Measurements from ENCODE around the gene ZNF532. TPM values are rescaled to one million over a fixed set of nuclear protein-coding genes. Genes with fewer than 3 reads are reported as not detected.

Gene ZNF532
- total and polyA plus RNA-seq, 2 of the 13 experiments (the other 11 are each of a cell fraction or from before 2014, with no cell fraction given), result not detected

DNA sequence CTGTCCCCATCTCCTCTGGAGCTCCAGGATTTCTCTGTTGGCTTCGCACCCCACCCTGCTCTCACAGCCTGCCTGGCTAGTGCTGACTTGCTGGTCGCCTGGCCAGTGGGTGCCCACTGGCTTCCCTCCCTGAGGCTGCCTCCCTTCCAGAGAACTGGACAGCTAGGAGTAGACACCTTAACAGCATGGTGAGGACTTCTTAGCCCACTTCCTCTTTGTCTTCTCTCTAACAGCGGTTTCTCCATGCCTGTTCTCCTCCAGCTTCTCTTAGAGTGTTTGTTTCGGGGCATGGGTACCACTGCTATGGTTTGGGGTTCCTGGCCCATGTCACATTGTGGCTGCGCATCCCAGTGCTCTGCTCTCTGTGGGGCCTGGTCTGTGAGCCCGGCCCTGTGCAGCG lies 37.1 kb downstream of the ZNF532 start (continued):
- TF ChIP-seq, protein P1, sequence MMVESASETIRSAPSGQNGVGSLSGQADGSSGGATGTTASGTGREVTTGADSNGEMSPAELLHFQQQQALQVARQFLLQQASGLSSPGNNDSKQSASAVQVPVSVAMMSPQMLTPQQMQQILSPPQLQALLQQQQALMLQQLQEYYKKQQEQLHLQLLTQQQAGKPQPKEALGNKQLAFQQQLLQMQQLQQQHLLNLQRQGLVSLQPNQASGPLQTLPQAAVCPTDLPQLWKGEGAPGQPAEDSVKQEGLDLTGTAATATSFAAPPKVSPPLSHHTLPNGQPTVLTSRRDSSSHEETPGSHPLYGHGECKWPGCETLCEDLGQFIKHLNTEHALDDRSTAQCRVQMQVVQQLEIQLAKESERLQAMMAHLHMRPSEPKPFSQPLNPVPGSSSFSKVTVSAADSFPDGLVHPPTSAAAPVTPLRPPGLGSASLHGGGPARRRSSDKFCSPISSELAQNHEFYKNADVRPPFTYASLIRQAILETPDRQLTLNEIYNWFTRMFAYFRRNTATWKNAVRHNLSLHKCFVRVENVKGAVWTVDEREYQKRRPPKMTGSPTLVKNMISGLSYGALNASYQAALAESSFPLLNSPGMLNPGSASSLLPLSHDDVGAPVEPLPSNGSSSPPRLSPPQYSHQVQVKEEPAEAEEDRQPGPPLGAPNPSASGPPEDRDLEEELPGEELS (CRISPR knock-in tag; IDR thresholded peaks at IDR 0.05), result no peak
- TF ChIP-seq NR2F1 (CRISPR knock-in tag; IDR thresholded peaks at IDR 0.05) (no peak), NFIC (IDR thresholded peaks at IDR 0.05; ENCODE audit: low read length) (no peak), RBFOX2 (IDR thresholded peaks at IDR 0.05; ENCODE audit: low read depth, low read length) (no peak)
- TF ChIP-seq, protein P2, sequence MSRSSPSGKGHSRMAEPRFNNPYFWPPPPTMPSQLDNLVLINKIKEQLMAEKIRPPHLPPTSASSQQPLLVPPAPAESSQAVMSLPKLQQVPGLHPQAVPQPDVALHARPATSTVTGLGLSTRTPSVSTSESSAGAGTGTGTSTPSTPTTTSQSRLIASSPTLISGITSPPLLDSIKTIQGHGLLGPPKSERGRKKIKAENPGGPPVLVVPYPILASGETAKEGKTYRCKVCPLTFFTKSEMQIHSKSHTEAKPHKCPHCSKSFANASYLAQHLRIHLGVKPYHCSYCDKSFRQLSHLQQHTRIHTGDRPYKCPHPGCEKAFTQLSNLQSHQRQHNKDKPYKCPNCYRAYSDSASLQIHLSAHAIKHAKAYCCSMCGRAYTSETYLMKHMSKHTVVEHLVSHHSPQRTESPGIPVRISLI (CRISPR knock-in tag; IDR thresholded peaks at IDR 0.05; ENCODE audit: borderline replicate concordance), result no peak
- TF ChIP-seq, protein P3, sequence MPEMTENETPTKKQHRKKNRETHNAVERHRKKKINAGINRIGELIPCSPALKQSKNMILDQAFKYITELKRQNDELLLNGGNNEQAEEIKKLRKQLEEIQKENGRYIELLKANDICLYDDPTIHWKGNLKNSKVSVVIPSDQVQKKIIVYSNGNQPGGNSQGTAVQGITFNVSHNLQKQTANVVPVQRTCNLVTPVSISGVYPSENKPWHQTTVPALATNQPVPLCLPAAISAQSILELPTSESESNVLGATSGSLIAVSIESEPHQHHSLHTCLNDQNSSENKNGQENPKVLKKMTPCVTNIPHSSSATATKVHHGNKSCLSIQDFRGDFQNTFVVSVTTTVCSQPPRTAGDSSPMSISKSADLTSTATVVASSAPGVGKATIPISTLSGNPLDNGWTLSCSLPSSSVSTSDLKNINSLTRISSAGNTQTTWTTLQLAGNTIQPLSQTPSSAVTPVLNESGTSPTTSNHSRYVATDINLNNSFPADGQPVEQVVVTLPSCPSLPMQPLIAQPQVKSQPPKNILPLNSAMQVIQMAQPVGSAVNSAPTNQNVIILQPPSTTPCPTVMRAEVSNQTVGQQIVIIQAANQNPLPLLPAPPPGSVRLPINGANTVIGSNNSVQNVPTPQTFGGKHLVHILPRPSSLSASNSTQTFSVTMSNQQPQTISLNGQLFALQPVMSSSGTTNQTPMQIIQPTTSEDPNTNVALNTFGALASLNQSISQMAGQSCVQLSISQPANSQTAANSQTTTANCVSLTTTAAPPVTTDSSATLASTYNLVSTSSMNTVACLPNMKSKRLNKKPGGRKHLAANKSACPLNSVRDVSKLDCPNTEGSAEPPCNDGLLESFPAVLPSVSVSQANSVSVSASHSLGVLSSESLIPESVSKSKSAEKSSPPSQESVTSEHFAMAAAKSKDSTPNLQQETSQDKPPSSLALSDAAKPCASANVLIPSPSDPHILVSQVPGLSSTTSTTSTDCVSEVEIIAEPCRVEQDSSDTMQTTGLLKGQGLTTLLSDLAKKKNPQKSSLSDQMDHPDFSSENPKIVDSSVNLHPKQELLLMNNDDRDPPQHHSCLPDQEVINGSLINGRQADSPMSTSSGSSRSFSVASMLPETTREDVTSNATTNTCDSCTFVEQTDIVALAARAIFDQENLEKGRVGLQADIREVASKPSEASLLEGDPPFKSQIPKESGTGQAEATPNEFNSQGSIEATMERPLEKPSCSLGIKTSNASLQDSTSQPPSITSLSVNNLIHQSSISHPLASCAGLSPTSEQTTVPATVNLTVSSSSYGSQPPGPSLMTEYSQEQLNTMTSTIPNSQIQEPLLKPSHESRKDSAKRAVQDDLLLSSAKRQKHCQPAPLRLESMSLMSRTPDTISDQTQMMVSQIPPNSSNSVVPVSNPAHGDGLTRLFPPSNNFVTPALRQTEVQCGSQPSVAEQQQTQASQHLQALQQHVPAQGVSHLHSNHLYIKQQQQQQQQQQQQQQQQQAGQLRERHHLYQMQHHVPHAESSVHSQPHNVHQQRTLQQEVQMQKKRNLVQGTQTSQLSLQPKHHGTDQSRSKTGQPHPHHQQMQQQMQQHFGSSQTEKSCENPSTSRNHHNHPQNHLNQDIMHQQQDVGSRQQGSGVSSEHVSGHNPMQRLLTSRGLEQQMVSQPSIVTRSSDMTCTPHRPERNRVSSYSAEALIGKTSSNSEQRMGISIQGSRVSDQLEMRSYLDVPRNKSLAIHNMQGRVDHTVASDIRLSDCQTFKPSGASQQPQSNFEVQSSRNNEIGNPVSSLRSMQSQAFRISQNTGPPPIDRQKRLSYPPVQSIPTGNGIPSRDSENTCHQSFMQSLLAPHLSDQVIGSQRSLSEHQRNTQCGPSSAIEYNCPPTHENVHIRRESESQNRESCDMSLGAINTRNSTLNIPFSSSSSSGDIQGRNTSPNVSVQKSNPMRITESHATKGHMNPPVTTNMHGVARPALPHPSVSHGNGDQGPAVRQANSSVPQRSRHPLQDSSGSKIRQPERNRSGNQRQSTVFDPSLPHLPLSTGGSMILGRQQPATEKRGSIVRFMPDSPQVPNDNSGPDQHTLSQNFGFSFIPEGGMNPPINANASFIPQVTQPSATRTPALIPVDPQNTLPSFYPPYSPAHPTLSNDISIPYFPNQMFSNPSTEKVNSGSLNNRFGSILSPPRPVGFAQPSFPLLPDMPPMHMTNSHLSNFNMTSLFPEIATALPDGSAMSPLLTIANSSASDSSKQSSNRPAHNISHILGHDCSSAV (CRISPR knock-in tag; IDR thresholded peaks at IDR 0.05; ENCODE audit: borderline replicate concordance), result no peak
- TF ChIP-seq, protein P4, sequence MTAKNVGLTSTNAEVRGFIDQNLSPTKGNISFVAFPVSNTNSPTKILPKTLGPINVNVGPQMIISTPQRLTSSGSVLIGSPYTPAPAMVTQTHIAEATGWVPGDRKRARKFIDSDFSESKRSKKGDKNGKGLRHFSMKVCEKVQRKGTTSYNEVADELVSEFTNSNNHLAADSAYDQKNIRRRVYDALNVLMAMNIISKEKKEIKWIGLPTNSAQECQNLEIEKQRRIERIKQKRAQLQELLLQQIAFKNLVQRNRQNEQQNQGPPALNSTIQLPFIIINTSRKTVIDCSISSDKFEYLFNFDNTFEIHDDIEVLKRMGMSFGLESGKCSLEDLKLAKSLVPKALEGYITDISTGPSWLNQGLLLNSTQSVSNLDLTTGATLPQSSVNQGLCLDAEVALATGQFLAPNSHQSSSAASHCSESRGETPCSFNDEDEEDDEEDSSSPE (CRISPR knock-in tag; IDR thresholded peaks at IDR 0.05), result no peak
